Caki2 (cell line): ENCODE results near the gene PTPRN2. TPM values are rescaled to one million over a fixed set of nuclear protein-coding genes. Genes with fewer than 3 reads are reported as not detected.
"Not testable (repeated sequence)": the region's sequence is repeated elsewhere in the genome, so short reads cannot be mapped to it uniquely, and the experiment has no call there.

Experiments used
- DNase-seq: peaks from one replicate; pipeline ENCODE4 v3.0.0-alpha.2; 2015; ENCODE audit warnings: low read depth
- in situ Hi-C: cut with HindIII; loops from 2 replicates; pipeline ENCODE4 v1.10.0; 2016; ENCODE audit warnings: low sequenced_read_pairs, low pct_unique_long_range_greater_than_20kb, mixed read lengths
- total RNA-seq: library from RNA; depleted of rRNA; stranded (reverse); fragments of >200 nt; shearing (Covaris generic); gene quantifications from 2 replicates; pipeline ENCODE4 v1.2.3, GENCODE V29; 2014; ENCODE audit warnings: low replicate concordance

The PTPRN2 gene
- total RNA-seq, 1 experiment from 2014 or later, result 0.88 TPM

- no peak for DNase-seq
- in situ Hi-C loops, result no loop called here
Measured at GRCh38 chr7:157853076-157853788, 734.4 kb downstream of the PTPRN2 start.

- DNase-seq, result no peak
- in situ Hi-C loops, result no loop called here
Measured at GRCh38 chr7:157851501-157852067, 736.0 kb downstream of the PTPRN2 start.

- DNase-seq, result no peak
- in situ Hi-C loops, result no loop called here
Measured at GRCh38 chr7:157850481-157851444, 736.9 kb downstream of the PTPRN2 start.

GRCh38 chr7:157849726-157850125 is 737.9 kb downstream of the PTPRN2 start:
- no peak for DNase-seq
- in situ Hi-C loops, result no loop called here

GRCh38 chr7:157849341-157849596 is 738.4 kb downstream of the PTPRN2 start:
- DNase-seq, result no peak
- in situ Hi-C loops, result no loop called here

- DNase-seq, result no peak
- in situ Hi-C loops, result no loop called here
Measured at GRCh38 chr7:157848508-157849340, 738.9 kb downstream of the PTPRN2 start.

- in situ Hi-C loops, DNase-seq: not testable (repeated sequence)
Measured at GRCh38 chr7:157847756-157848487, 739.7 kb downstream of the PTPRN2 start.

- DNase-seq, in situ Hi-C loops: not testable (repeated sequence)
Measured at GRCh38 chr7:157846746-157847145, 740.9 kb downstream of the PTPRN2 start.

- DNase-seq, result no peak
- in situ Hi-C loops, result no loop called here
Measured at GRCh38 chr7:157846271-157846670, 741.4 kb downstream of the PTPRN2 start.

- DNase-seq, result no peak
- in situ Hi-C loops, result no loop called here
Measured at GRCh38 chr7:157845203-157845835, 742.3 kb downstream of the PTPRN2 start.

GRCh38 chr7:157844611-157845010 is 743.0 kb downstream of the PTPRN2 start:
- in situ Hi-C loops, result no loop called here
- no peak for DNase-seq

- no peak for DNase-seq
- in situ Hi-C loops, result no loop called here
Measured at GRCh38 chr7:157844141-157844540, 743.5 kb downstream of the PTPRN2 start.

- no peak for DNase-seq
- in situ Hi-C loops, result no loop called here
Measured at GRCh38 chr7:157843336-157844140, 744.1 kb downstream of the PTPRN2 start.

- in situ Hi-C loops, result no loop called here
Measured at GRCh38 chr7:157841773-157842370, 745.8 kb downstream of the PTPRN2 start.

GRCh38 chr7:157840914-157841772 is 746.5 kb downstream of the PTPRN2 start:
- in situ Hi-C loops, result no loop called here
- DNase-seq, result no peak

More at GRCh38 chr7:157841773-157842370, 745.8 kb downstream of the PTPRN2 start:
- DNase-seq, result no peak
